Right ventricle myocardium superior (tissue), 1 donor: ENCODE results near the gene SLC4A5. TPM values are rescaled to one million over a fixed set of nuclear protein-coding genes. Genes with fewer than 3 reads are reported as not detected.
A peak's percentile ranks its signal among the peaks of the same experiment; 100 is the strongest.
"Not testable (repeated sequence)": the region's sequence is repeated elsewhere in the genome, so short reads cannot be mapped to it uniquely, and the experiment has no call there.

Experiments used
- ATAC-seq: fragments of 200-7000 bp; cut with Tn5 transposase; one replicate; pipeline ENCODE4 v1.9.1; 2020; ENCODE audit warnings: mild to moderate bottlenecking; ENCODE audit not compliant: poor library complexity
- DNase-seq: peaks from one replicate; pipeline ENCODE4 v3.0.0-alpha.2; 2020
- intact Hi-C: fragments of 100-400 bp; cut with DNase I; formaldehyde crosslinking; loops from one replicate; pipeline ENCODE4 v1.11.2; 2022
- total RNA-seq: library from RNA; stranded (reverse); fragmentation: NEBNext Ultra II Directional; extraction: Animal tissue kit (Norgen Biotek cat#: 25700); gene quantifications from one replicate; pipeline ENCODE4 v1.2.1, GENCODE V29; 2021
- donor health status: DM: no; HTN: yes; CAD: no; lungs with severe emphysema.

The SLC4A5 gene
- total RNA-seq, 1 donor from 2014 or later = 1.3 TPM

- intact Hi-C loops = no loop called here
- ATAC-seq = no peak
- DNase-seq = no peak
Measured at GRCh38 chr2:74253306-74253970, 89.8 kb downstream of the SLC4A5 start.

GRCh38 chr2:74252862-74253261 lies 90.4 kb downstream of the SLC4A5 start:
- ATAC-seq = no peak
- no peak for DNase-seq
- intact Hi-C loops = no loop called here

GRCh38 chr2:74252036-74252435 lies 91.2 kb downstream of the SLC4A5 start:
- DNase-seq (no peak), ATAC-seq (no peak)
- intact Hi-C loops = no loop called here

GRCh38 chr2:74250189-74250631 lies 93.0 kb downstream of the SLC4A5 start:
- intact Hi-C loops = no loop called here
- DNase-seq (peak; percentile 62), ATAC-seq (peak; percentile 69)

- intact Hi-C loops = no loop called here
- ATAC-seq = no peak
Measured at GRCh38 chr2:74249406-74250122, 93.7 kb downstream of the SLC4A5 start.

GRCh38 chr2:74246496-74247195 lies 96.6 kb downstream of the SLC4A5 start:
- intact Hi-C loops = no loop called here
- no peak for DNase-seq
- no peak for ATAC-seq

More at GRCh38 chr2:74249406-74250122, 93.7 kb downstream of the SLC4A5 start:
- no peak for DNase-seq

GRCh38 chr2:74244286-74244685 lies 98.9 kb downstream of the SLC4A5 start:
- intact Hi-C loops = no loop called here
- DNase-seq (no peak), ATAC-seq (no peak)

GRCh38 chr2:74242354-74243071 lies 100.7 kb downstream of the SLC4A5 start:
- intact Hi-C loops = no loop called here
- DNase-seq = no peak
- no peak for ATAC-seq

- DNase-seq = no peak
- no peak for ATAC-seq
- intact Hi-C loops = no loop called here
Measured at GRCh38 chr2:74239346-74239745, 103.9 kb downstream of the SLC4A5 start.

GRCh38 chr2:74238879-74239278 lies 104.3 kb downstream of the SLC4A5 start:
- ATAC-seq (no peak), DNase-seq (no peak)
- intact Hi-C loops = no loop called here

- no peak for ATAC-seq
- intact Hi-C loops = no loop called here
- no peak for DNase-seq
Measured at GRCh38 chr2:74235041-74235440, 108.2 kb downstream of the SLC4A5 start.

GRCh38 chr2:74233648-74234047 lies 109.6 kb downstream of the SLC4A5 start:
- intact Hi-C loops = no loop called here
- DNase-seq = no peak

GRCh38 chr2:74232426-74232825 lies 110.8 kb downstream of the SLC4A5 start:
- no peak for DNase-seq
- intact Hi-C loops = no loop called here
- no peak for ATAC-seq

More at GRCh38 chr2:74233648-74234047, 109.6 kb downstream of the SLC4A5 start:
- ATAC-seq = no peak

GRCh38 chr2:74229865-74230264 lies 113.4 kb downstream of the SLC4A5 start:
- intact Hi-C loops, ATAC-seq, DNase-seq: not testable (repeated sequence)

GRCh38 chr2:74228772-74229171 lies 114.4 kb downstream of the SLC4A5 start:
- DNase-seq = no peak
- intact Hi-C loops = no loop called here
- no peak for ATAC-seq

GRCh38 chr2:74227646-74228045 lies 115.6 kb downstream of the SLC4A5 start:
- DNase-seq (no peak), ATAC-seq (peak; percentile 35)
- intact Hi-C loops = no loop called here

- peak; percentile 58 for DNase-seq
- ATAC-seq = peak; percentile 83
- intact Hi-C loops = no loop called here
Measured at GRCh38 chr2:74226648-74227213, 116.5 kb downstream of the SLC4A5 start.

GRCh38 chr2:74225698-74226459 lies 117.3 kb downstream of the SLC4A5 start:
- DNase-seq (no peak), ATAC-seq (peak; percentile 67)
- intact Hi-C loops = no loop called here
